ENCODE measurements around the gene LSM5.

- TF ChIP-seq GATA3 (IDR thresholded peaks at IDR 0.05; ENCODE audit: low read depth, low read length) (no peak), GATA2 (IDR thresholded peaks at IDR 0.05; ENCODE audit: low read depth, low read length) (no peak)
Observed at GRCh38 chr7:32539366-32539765, 49.2 kb upstream of the LSM5 start.

All from SH-SY5Y (cell line).